T-helper 1 cell treated with Interleukin-12 subunit alpha and Interleukin-12 subunit beta and Interleukin-4 antibody, amounts not matched to agents 30 μg/mL and 1 μg/mL, for 36 hours (primary cell): ENCODE measurements around the gene CXCL5.
"Not testable (repeated sequence)": the region's sequence is repeated elsewhere in the genome, so short reads cannot be mapped to it uniquely, and the experiment has no call there.

ENCODE experiments used
- H3K27ac Mint-ChIP-seq: one replicate; pipeline ENCODE4 v1.8.0; 2021; ENCODE audit warnings: mild to moderate bottlenecking, mixed read lengths
- H3K27me3 Mint-ChIP-seq: one replicate; pipeline ENCODE4 v1.8.0; 2021; ENCODE audit warnings: low read depth, mixed read lengths
- H3K36me3 Mint-ChIP-seq: one replicate; pipeline ENCODE4 v1.8.0; 2021; ENCODE audit warnings: low read depth, mixed read lengths
- H3K4me1 Mint-ChIP-seq: one replicate; pipeline ENCODE4 v1.8.0; 2021; ENCODE audit warnings: low read depth, mixed read lengths
- H3K4me3 Mint-ChIP-seq: one replicate; pipeline ENCODE4 v1.8.0; 2021; ENCODE audit warnings: mild to moderate bottlenecking, moderate library complexity, mixed read lengths
- H3K9me3 Mint-ChIP-seq: one replicate; pipeline ENCODE4 v1.8.0; 2021; ENCODE audit warnings: mixed read lengths

Gene CXCL5

GRCh38 chr4:73992050-73992449, 6.4 kb downstream of the CXCL5 start:
- H3K27me3 Mint-ChIP-seq: peaks cover 1% of the 10 kb centered on the region
- H3K4me1 Mint-ChIP-seq: no peaks in the 10 kb centered on the region
- H3K4me3 Mint-ChIP-seq: no peak overlapping the region
- H3K27ac Mint-ChIP-seq: no peak overlapping the region
- H3K36me3 Mint-ChIP-seq: no peaks in the 10 kb centered on the region
- no peaks in the 10 kb centered on the region for H3K9me3 Mint-ChIP-seq

DNA sequence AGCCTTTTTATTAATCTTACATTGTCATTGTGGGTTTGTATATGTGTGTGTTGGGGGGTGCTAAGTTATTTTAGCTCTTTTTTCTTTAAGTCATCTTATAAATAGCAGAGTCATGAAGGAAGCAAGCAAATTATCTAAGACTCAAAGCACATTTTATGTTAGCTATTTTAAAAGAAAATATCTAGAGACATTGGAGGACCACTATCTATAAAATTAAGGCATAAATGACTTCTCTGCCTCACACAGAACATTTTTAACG, 6.8 kb downstream of the CXCL5 start:
- no peaks in the 10 kb centered on the region for H3K4me1 Mint-ChIP-seq
- H3K4me3 Mint-ChIP-seq: no peak overlapping the region
- no peaks in the 10 kb centered on the region for H3K27me3 Mint-ChIP-seq
- no peaks in the 10 kb centered on the region for H3K36me3 Mint-ChIP-seq
- no peak overlapping the region for H3K27ac Mint-ChIP-seq
- no peaks in the 10 kb centered on the region for H3K9me3 Mint-ChIP-seq

DNA sequence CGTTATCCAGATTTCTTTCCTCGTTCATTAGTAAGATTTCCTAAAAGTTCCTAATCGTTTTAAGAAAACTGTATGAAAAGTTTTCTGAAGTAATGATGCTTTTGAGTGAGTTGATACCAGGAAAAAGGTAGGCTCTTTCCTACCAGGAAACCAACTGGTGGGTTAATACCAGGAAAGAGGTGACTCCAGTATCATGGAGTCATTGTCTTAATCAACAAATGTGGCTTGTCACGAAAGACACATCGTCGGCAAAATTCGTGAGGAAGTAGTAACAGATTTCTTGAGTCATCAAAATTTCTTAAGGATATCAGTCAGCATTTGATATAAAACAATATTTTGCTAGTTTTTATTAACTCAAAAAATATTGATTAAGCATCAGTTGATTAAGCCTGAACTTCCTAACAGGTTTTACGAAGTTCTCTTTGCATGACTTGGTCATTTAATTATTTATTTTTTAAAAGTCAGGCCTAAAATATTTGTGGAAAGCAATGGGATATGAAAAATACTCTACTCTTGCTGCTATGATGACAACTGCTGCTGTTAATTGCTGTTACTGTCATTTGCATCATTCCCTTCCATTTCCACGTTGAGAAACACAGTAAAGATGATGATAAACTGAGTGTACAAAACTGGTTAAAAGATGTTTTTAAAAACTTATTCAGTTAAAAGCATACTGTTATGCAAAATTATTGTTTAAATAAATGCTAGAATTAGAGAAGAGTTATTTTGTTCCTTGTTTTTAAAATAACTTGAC, 7.3 kb downstream of the CXCL5 start:
- Mint-ChIP-seq H3K4me1 (no peaks in the 10 kb centered on the region), H3K9me3 (no peaks in the 10 kb centered on the region), H3K27ac (no peak overlapping the region), H3K4me3 (no peak overlapping the region), H3K27me3 (no peaks in the 10 kb centered on the region), H3K36me3 (no peaks in the 10 kb centered on the region)

DNA sequence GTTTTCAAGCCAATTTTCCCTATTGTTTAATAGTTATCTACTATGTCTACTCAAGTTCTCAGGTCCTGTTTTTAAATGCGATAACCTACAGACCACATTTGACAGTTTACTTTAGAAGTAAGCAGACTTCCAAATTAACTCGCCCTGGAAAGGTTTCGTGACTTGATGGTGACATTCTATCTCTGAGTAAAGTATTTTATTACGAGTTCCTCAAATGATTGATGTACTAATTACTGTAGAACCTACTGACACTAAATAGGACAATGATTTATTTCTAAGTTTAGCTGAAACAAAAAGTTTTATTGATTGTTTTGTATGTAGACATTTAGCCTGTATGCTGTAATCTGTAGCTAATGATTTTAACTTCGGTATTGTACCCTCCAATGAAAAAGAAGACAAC, 8.5 kb downstream of the CXCL5 start:
- Mint-ChIP-seq H3K27me3 (no peaks in the 10 kb centered on the region), H3K9me3 (no peaks in the 10 kb centered on the region), H3K27ac (no peak overlapping the region), H3K4me3 (no peak overlapping the region), H3K4me1 (no peaks in the 10 kb centered on the region), H3K36me3 (no peaks in the 10 kb centered on the region)

DNA sequence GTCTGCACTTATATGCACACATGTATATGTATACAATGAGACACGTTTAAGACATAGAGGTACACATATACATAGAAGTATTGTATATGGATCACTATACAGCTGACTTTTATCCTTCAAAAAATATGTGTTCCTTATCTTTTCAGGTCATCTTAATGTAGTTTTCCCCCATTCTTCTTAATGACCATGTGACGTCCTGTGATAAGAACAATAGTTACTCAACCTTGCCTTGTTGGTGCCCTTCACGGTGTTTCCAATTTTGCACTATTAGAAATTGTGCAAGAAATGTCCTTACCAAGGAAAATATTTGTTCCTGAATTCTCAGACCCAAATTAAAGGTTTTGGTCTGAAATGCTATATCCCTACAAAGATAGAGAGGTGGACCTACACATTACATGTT, 9.4 kb downstream of the CXCL5 start:
- no peaks in the 10 kb centered on the region for H3K9me3 Mint-ChIP-seq
- H3K27me3 Mint-ChIP-seq: no peaks in the 10 kb centered on the region
- H3K4me1 Mint-ChIP-seq: no peaks in the 10 kb centered on the region
- no peaks in the 10 kb centered on the region for H3K36me3 Mint-ChIP-seq
- H3K27ac Mint-ChIP-seq: no peak overlapping the region
- H3K4me3 Mint-ChIP-seq: no peak overlapping the region

GRCh38 chr4:73988061-73988460, 10.4 kb downstream of the CXCL5 start, which contains the start of gene PPBP:
Gene PPBP (minus strand): TSS chr4:73988190. CDS start chr4:73988103, 87 bp downstream.
- Mint-ChIP-seq H3K4me1 (no peaks in the 10 kb centered on the region), H3K27me3 (no peaks in the 10 kb centered on the region), H3K27ac (no peak within 1 kb of the TSS), H3K9me3 (no peaks in the 10 kb centered on the region), H3K4me3 (no peak within 1 kb of the TSS), H3K36me3 (no peaks in the 10 kb centered on the region)

DNA sequence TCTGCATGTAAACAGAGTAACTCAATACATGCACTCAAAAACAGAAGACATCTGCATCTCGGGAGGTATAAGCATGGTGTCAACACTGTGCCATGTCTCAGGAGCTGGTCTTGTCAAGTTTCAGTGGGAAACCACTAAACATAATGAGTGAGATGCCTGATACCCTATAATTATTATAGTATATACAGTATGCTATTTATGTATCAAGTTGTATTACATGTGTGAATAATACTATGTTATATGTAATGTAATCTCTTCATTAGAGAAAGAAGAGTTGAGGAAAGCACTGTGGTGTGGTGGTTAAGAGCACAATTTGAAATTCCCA, 13.0 kb downstream of the CXCL5 start:
- H3K9me3 Mint-ChIP-seq: no peaks in the 10 kb centered on the region
- H3K4me3 Mint-ChIP-seq: no peak overlapping the region
- H3K27me3 Mint-ChIP-seq: no peaks in the 10 kb centered on the region
- H3K27ac Mint-ChIP-seq: no peak overlapping the region
- no peaks in the 10 kb centered on the region for H3K4me1 Mint-ChIP-seq
- H3K36me3 Mint-ChIP-seq: no peaks in the 10 kb centered on the region

- H3K4me3 Mint-ChIP-seq: no peak overlapping the region
- no peak overlapping the region for H3K27ac Mint-ChIP-seq
- H3K4me1 Mint-ChIP-seq: no peaks in the 10 kb centered on the region
- H3K36me3 Mint-ChIP-seq: no peaks in the 10 kb centered on the region
- H3K9me3 Mint-ChIP-seq: no peaks in the 10 kb centered on the region
- no peaks in the 10 kb centered on the region for H3K27me3 Mint-ChIP-seq
Observed at GRCh38 chr4:73984736-73985527, 13.5 kb downstream of the CXCL5 start.

DNA sequence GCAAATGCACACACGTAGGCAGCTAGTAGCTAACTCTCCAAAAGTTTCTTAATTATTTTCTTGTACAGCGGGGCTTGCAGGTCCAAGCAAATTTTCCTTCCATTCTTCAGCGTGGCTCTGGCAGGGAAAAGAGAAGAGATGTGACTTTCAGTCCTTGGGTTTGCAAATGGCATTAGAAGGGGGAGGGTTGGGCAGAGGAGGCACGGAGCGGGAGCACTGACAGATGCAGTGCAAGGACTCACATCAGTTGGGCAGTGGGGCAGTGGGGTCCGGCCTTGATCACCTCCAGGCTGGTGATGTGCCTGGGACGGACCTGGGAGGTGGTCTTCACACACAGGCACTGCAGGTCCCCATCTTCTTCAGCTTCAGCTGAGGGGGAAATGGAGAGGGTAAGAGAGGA, 17.3 kb downstream of the CXCL5 start:
- H3K4me3 Mint-ChIP-seq, H3K9me3 Mint-ChIP-seq, H3K4me1 Mint-ChIP-seq, H3K27me3 Mint-ChIP-seq, H3K27ac Mint-ChIP-seq, H3K36me3 Mint-ChIP-seq: not testable (repeated sequence)

DNA sequence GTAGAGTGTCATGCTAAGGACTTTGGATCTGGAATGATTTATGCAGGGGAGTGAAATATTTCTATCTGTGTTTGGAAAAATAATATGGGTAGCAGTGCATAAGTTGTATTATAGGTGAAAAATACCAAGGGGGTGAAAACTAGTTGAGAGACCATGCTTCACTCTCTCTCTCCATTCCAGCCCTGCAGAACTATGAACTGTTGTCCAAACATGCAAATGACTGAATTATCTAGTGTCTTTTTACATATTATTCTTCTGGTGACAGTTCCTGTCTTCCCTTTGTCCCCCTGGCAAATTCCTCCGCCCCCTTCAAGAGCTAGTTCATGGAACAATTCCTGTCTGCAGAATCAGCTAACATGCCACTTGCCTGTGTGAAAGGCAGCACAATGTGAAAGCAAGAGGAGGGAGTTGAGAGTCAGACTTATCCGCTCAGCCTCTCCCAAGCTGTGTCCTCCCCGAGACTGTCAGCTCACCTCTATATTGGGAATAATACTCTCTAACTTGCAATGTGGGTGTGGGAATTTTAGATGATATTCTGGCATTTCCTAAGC, 19.0 kb downstream of the CXCL5 start:
- Mint-ChIP-seq H3K4me3 (no peak overlapping the region), H3K36me3 (no peaks in the 10 kb centered on the region), H3K4me1 (no peaks in the 10 kb centered on the region), H3K27ac (no peak overlapping the region), H3K9me3 (no peaks in the 10 kb centered on the region), H3K27me3 (no peaks in the 10 kb centered on the region)

GRCh38 chr4:73978886-73979285, 19.6 kb downstream of the CXCL5 start:
- H3K27ac Mint-ChIP-seq: no peak overlapping the region
- no peak overlapping the region for H3K4me3 Mint-ChIP-seq
- H3K36me3 Mint-ChIP-seq: no peaks in the 10 kb centered on the region
- H3K4me1 Mint-ChIP-seq: no peaks in the 10 kb centered on the region
- no peaks in the 10 kb centered on the region for H3K9me3 Mint-ChIP-seq
- H3K27me3 Mint-ChIP-seq: no peaks in the 10 kb centered on the region

DNA sequence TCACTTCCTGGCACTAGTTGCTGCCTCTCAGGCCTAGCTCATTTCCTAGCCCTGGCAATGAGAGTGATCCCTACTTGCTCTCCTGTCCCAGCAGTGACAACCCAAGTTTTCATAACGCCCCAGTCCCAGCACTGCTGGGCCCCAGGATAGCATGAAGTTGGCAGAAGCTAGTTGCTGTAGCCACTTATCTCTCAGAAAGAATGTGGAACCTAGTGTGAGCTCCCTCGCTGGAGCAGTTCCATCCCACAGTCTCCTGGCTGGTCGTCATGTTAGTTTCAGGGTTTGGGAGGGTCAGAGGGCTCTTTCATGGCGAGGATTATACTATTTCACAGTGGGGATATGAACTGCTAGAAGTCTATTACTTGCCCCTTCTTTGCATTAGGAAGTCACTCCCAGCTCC, 21.8 kb downstream of the CXCL5 start:
- Mint-ChIP-seq H3K27me3 (no peaks in the 10 kb centered on the region), H3K4me3 (no peak overlapping the region), H3K9me3 (peaks cover 3% of the 10 kb centered on the region), H3K4me1 (no peaks in the 10 kb centered on the region), H3K27ac (no peak overlapping the region), H3K36me3 (no peaks in the 10 kb centered on the region)

GRCh38 chr4:73976217-73976616, 22.3 kb downstream of the CXCL5 start:
- Mint-ChIP-seq H3K4me3 (no peak overlapping the region), H3K27me3 (no peaks in the 10 kb centered on the region), H3K4me1 (no peaks in the 10 kb centered on the region), H3K27ac (no peak overlapping the region), H3K36me3 (no peaks in the 10 kb centered on the region), H3K9me3 (peaks cover 4% of the 10 kb centered on the region)

- Mint-ChIP-seq H3K27me3 (no peaks in the 10 kb centered on the region), H3K4me1 (no peaks in the 10 kb centered on the region), H3K9me3 (peaks cover 17% of the 10 kb centered on the region), H3K4me3 (no peak overlapping the region), H3K27ac (no peak overlapping the region), H3K36me3 (no peaks in the 10 kb centered on the region)
Observed at GRCh38 chr4:73974352-73974751, 24.1 kb downstream of the CXCL5 start.

- peaks cover 17% of the 10 kb centered on the region for H3K9me3 Mint-ChIP-seq
- H3K27me3 Mint-ChIP-seq: no peaks in the 10 kb centered on the region
- H3K4me1 Mint-ChIP-seq: no peaks in the 10 kb centered on the region
- H3K27ac Mint-ChIP-seq: no peak overlapping the region
- no peaks in the 10 kb centered on the region for H3K36me3 Mint-ChIP-seq
- H3K4me3 Mint-ChIP-seq: no peak overlapping the region
Observed at GRCh38 chr4:73970945-73971344, 27.5 kb downstream of the CXCL5 start.
